OCI-LY7 (cell line): Measurements from ENCODE around the gene GMPS. TPM values are rescaled to one million over a fixed set of nuclear protein-coding genes. Genes with fewer than 3 reads are reported as not detected.

Experiments used
- BruUV-seq: library from RNA; stranded (reverse); fragments of 400-500 nt; replicated peaks from 2 replicates; lab custom pipeline; 2021; lab: Mats Ljungman, UMichigan
- CTCF ChIA-PET: fragments of 300-600 bp; sonication (Branson Sonifier 250); formaldehyde crosslinking; loops from one replicate; lab custom pipeline; 2022; ENCODE audit warnings: antibody characterized with exemption; ENCODE audit not compliant: unreplicated experiment; lab: Charles Lee
- POLR2A ChIA-PET: fragments of 300-600 bp; sonication (Branson Sonifier 250); formaldehyde crosslinking; loops from one replicate; lab custom pipeline; 2022; ENCODE audit warnings: antibody characterized with exemption; lab: Charles Lee
- DNase-seq: peaks from one replicate; pipeline ENCODE4 v3.0.0-alpha.2; 2015; ENCODE audit warnings: low spot score
- H2AFZ ChIP-seq: fragments of 200-600 bp; sonication (generic), shearing (Covaris generic); 2 replicates; pipeline ENCODE4 v1.6.1; 2014; ENCODE audit warnings: mild to moderate bottlenecking, antibody characterized with exemption, low read length, moderate library complexity
- H3K27ac ChIP-seq: fragments of 200-600 bp; sonication (generic); 2 replicates; pipeline ENCODE4 v1.5.1; 2014; ENCODE audit warnings: mixed run types, low read depth, mild to moderate bottlenecking, moderate library complexity, low read length, inconsistent platforms; ENCODE audit not compliant: poor library complexity, severe bottlenecking
- H3K36me3 ChIP-seq: fragments of 200-600 bp; sonication (generic); 2 replicates; pipeline ENCODE4 v1.6.1; 2014; ENCODE audit warnings: mild to moderate bottlenecking, antibody characterized with exemption, low read length, moderate library complexity, mixed read lengths; ENCODE audit not compliant: insufficient read depth
- H3K4me1 ChIP-seq: fragments of 200-600 bp; sonication (generic); 2 replicates; pipeline ENCODE4 v1.5.1; 2014; ENCODE audit warnings: mild to moderate bottlenecking, low read length; ENCODE audit not compliant: insufficient read depth, poor library complexity, severe bottlenecking
- H3K4me2 ChIP-seq: fragments of 200-600 bp; sonication (generic); 2 replicates; pipeline ENCODE4 v1.6.1; 2014; ENCODE audit warnings: mild to moderate bottlenecking, low read length
- H3K4me3 ChIP-seq: fragments of 200-600 bp; sonication (generic); 2 replicates; pipeline ENCODE4 v1.5.1; 2014; ENCODE audit warnings: mild to moderate bottlenecking, low read depth, low read length; ENCODE audit not compliant: poor library complexity, severe bottlenecking
- H3K79me2 ChIP-seq: fragments of 200-600 bp; sonication (generic); 2 replicates; pipeline ENCODE4 v1.6.1; 2016; ENCODE audit warnings: low read depth, mild to moderate bottlenecking, low read length, moderate library complexity, mixed read lengths; ENCODE audit not compliant: insufficient read depth
- H3K9me2 ChIP-seq: fragments of 200-600 bp; sonication (generic); 2 replicates; pipeline ENCODE4 v1.6.1; 2016; ENCODE audit warnings: mild to moderate bottlenecking, low read length, mixed read lengths; ENCODE audit not compliant: insufficient read depth
- H3K9me3 ChIP-seq: fragments of 200-600 bp; sonication (generic); 2 replicates; pipeline ENCODE4 v1.6.1; 2014; ENCODE audit warnings: mild to moderate bottlenecking, mixed run types, low read length, mixed read lengths
- H4K20me1 ChIP-seq: fragments of 200-600 bp; sonication (generic); 2 replicates; pipeline ENCODE4 v1.6.1; 2014; ENCODE audit warnings: mild to moderate bottlenecking, antibody characterized with exemption, low read length, moderate library complexity, mixed read lengths; ENCODE audit not compliant: insufficient read depth
- EZH2phosphoT487 ChIP-seq: fragments of 200-600 bp; sonication (generic); IDR thresholded peaks from 2 replicates; pipeline ENCODE4 v1.6.1; 2018; ENCODE audit warnings: low read depth, borderline replicate concordance, mild to moderate bottlenecking, mixed run types, antibody characterized with exemption, low read length, moderate library complexity, mixed read lengths
- intact Hi-C: fragments of 100-400 bp; cut with micrococcal nuclease; formaldehyde crosslinking; loops from one replicate; pipeline ENCODE4 v1.10.0; 2022; ENCODE audit not compliant: unreplicated experiment
- total RNA-seq, 2 experiments: library from RNA; depleted of rRNA in 1 of 2; stranded (reverse); fragments of >200 nt in 1 of 2; shearing (Covaris generic) in 1 of 2; gene quantifications; 2 replicates each; pipeline ENCODE4 v1.2.3, GENCODE V29; 2014 to 2022
- TF ChIP-seq, protein P1 (sequence below): fragments of 200-600 bp; sonication (generic); conservative IDR thresholded peaks from 2 replicates; pipeline ENCODE4 v1.5.1; 2014; ENCODE audit warnings: mild to moderate bottlenecking, antibody characterized with exemption, low read length, moderate library complexity, mixed read lengths

The GMPS gene
- total RNA-seq, 2 experiments from 2014 or later = 37.6 to 116 TPM

- no TSS peak for BruUV-seq
- no peak for DNase-seq
- CTCF ChIA-PET = no interaction called here
Measured at GRCh38 chr3:155991847-155992246, 121.4 kb downstream of the GMPS start.

More at GRCh38 chr3:155991847-155992246, 121.4 kb downstream of the GMPS start:
- Histone ChIP-seq H3K4me2 (no peak overlapping the region), H3K36me3 (no peaks in the 10 kb centered on the region), H3K4me3 (no peak overlapping the region), H3K79me2 (no peaks in the 10 kb centered on the region), H3K9me2 (no peaks in the 10 kb centered on the region), H4K20me1 (no peaks in the 10 kb centered on the region), H3K9me3 (no peaks in the 10 kb centered on the region), H3K27ac (no peak overlapping the region), H3K4me1 (no peaks in the 10 kb centered on the region), H2AFZ (no peak overlapping the region)
- intact Hi-C loops = no loop called here
- TF ChIP-seq, protein P1, sequence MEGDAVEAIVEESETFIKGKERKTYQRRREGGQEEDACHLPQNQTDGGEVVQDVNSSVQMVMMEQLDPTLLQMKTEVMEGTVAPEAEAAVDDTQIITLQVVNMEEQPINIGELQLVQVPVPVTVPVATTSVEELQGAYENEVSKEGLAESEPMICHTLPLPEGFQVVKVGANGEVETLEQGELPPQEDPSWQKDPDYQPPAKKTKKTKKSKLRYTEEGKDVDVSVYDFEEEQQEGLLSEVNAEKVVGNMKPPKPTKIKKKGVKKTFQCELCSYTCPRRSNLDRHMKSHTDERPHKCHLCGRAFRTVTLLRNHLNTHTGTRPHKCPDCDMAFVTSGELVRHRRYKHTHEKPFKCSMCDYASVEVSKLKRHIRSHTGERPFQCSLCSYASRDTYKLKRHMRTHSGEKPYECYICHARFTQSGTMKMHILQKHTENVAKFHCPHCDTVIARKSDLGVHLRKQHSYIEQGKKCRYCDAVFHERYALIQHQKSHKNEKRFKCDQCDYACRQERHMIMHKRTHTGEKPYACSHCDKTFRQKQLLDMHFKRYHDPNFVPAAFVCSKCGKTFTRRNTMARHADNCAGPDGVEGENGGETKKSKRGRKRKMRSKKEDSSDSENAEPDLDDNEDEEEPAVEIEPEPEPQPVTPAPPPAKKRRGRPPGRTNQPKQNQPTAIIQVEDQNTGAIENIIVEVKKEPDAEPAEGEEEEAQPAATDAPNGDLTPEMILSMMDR = no peak
- TF ChIP-seq EZH2phosphoT487 = no peak
- POLR2A ChIA-PET = interaction anchor here (0.6 kb wide), 1 partner anchor 48 kb away, joined by 3 read pairs; no protein-coding TSS in a partner anchor

Other genes with a start within 250 kb of the GMPS start
- gene PLCH1, start 125.6 kb upstream of the GMPS start, total RNA-seq (2014; rRNA removed; shearing (Covaris generic)) = 0.06 TPM in 1 of 2 replicates, not detected in the other
- gene PLCH1, start 125.6 kb upstream of the GMPS start, total RNA-seq (2022) = not detected in 2 replicates
- 0.38 and 0.49 TPM in 2 replicates for gene C3orf33, start 64.4 kb upstream of the GMPS start, total RNA-seq (2014; rRNA removed; shearing (Covaris generic))
- gene C3orf33, start 64.4 kb upstream of the GMPS start, total RNA-seq (2022) = 0.40 and 0.74 TPM in 2 replicates
- 20.9 and 21.9 TPM in 2 replicates for gene SLC33A1, start 16.2 kb upstream of the GMPS start, total RNA-seq (2014; rRNA removed; shearing (Covaris generic))
- 26.4 and 27.6 TPM in 2 replicates for gene SLC33A1, start 16.2 kb upstream of the GMPS start, total RNA-seq (2022)
- gene KCNAB1, start 249.9 kb downstream of the GMPS start, total RNA-seq (2014; rRNA removed; shearing (Covaris generic)) = 0.13 TPM in 1 of 2 replicates, not detected in the other
- not detected in 2 replicates for gene KCNAB1, start 249.9 kb downstream of the GMPS start, total RNA-seq (2022)